Loucy (cell line): ENCODE data around the gene APH1B.

Experiments used
- CTCF ChIP-seq: fragments of 200-600 bp; sonication (generic); conservative IDR thresholded peaks from 2 replicates; pipeline ENCODE4 v1.5.1; 2014; ENCODE audit warnings: mild to moderate bottlenecking, antibody characterized with exemption, low read length
- EZH2phosphoT487 ChIP-seq: fragments of 200-600 bp; IDR thresholded peaks from 2 replicates; pipeline ENCODE4 v1.6.1; 2018; ENCODE audit warnings: antibody characterized with exemption, mild to moderate bottlenecking, moderate library complexity, borderline replicate concordance

- TF ChIP-seq CTCF (no peak), EZH2phosphoT487 (no peak)
These were observed 12.6 kb upstream of the APH1B start for GRCh38 chr15:63264688-63265293.
